Loucy (cell line): Measurements from ENCODE around the gene CEP170.

Source experiments
- H2AFZ ChIP-seq: fragments of 200-600 bp; sonication (generic); 2 replicates; pipeline ENCODE4 v1.6.0; 2016; ENCODE audit warnings: antibody characterized with exemption, mild to moderate bottlenecking, low read length, moderate library complexity
- H3F3A ChIP-seq: fragments of 200-600 bp; 2 replicates; pipeline ENCODE4 v1.6.0; 2016; ENCODE audit warnings: antibody characterized with exemption, low read depth, mild to moderate bottlenecking
- H3K27me3 ChIP-seq: fragments of 200-600 bp; sonication (generic); 2 replicates; pipeline ENCODE4 v1.6.1; 2014; ENCODE audit warnings: low read length, mild to moderate bottlenecking; ENCODE audit not compliant: insufficient read depth, poor library complexity, severe bottlenecking
- H3K36me3 ChIP-seq: fragments of 200-600 bp; sonication (generic); 2 replicates; pipeline ENCODE4 v1.6.1; 2016; ENCODE audit warnings: low read length; ENCODE audit not compliant: insufficient read depth
- H3K4me1 ChIP-seq: fragments of 200-600 bp; sonication (generic); 2 replicates; pipeline ENCODE4 v1.5.1; 2014; ENCODE audit warnings: low read length, mild to moderate bottlenecking; ENCODE audit not compliant: insufficient read depth, poor library complexity, severe bottlenecking
- H3K4me2 ChIP-seq: fragments of 200-600 bp; sonication (generic); 2 replicates; pipeline ENCODE4 v1.6.0; 2014; ENCODE audit warnings: antibody characterized with exemption, low read length, low read depth, mild to moderate bottlenecking; ENCODE audit not compliant: poor library complexity, severe bottlenecking
- H3K4me3 ChIP-seq: fragments of 200-600 bp; sonication (generic); 2 replicates; pipeline ENCODE4 v1.5.1; 2014; ENCODE audit warnings: low read length, mild to moderate bottlenecking, mixed read lengths; ENCODE audit not compliant: poor library complexity, severe bottlenecking
- H3K79me2 ChIP-seq: fragments of 200-600 bp; sonication (generic); 2 replicates; pipeline ENCODE4 v1.6.1; 2014; ENCODE audit warnings: low read length; ENCODE audit not compliant: insufficient read depth
- H3K9ac ChIP-seq: fragments of 200-600 bp; sonication (generic); 2 replicates; pipeline ENCODE4 v1.6.0; 2014; ENCODE audit warnings: mild to moderate bottlenecking, low read depth, low read length, moderate library complexity; ENCODE audit not compliant: poor library complexity, severe bottlenecking
- H3K9me2 ChIP-seq: fragments of 200-600 bp; sonication (generic); replicated peaks from 2 replicates; pipeline ENCODE4 v1.6.1; 2016; ENCODE audit warnings: low read depth, low read length, mixed read lengths
- H3K9me3 ChIP-seq: fragments of 200-600 bp; sonication (generic); 2 replicates; pipeline ENCODE4 v1.6.1; 2014; ENCODE audit warnings: mild to moderate bottlenecking, antibody characterized with exemption, low read length, low read depth; ENCODE audit not compliant: insufficient read depth
- H4K20me1 ChIP-seq: fragments of 200-600 bp; sonication (generic); 2 replicates; pipeline ENCODE4 v1.6.0; 2014; ENCODE audit warnings: antibody characterized with exemption, low read length, mild to moderate bottlenecking; ENCODE audit not compliant: insufficient read depth, poor library complexity, severe bottlenecking
- CTCF ChIP-seq: fragments of 200-600 bp; sonication (generic); conservative IDR thresholded peaks from 2 replicates; pipeline ENCODE4 v1.5.1; 2014; ENCODE audit warnings: mild to moderate bottlenecking, antibody characterized with exemption, low read length
- EZH2phosphoT487 ChIP-seq: fragments of 200-600 bp; IDR thresholded peaks from 2 replicates; pipeline ENCODE4 v1.6.1; 2018; ENCODE audit warnings: antibody characterized with exemption, mild to moderate bottlenecking, moderate library complexity, borderline replicate concordance

The CEP170 gene

GRCh38 chr1:243267914-243268653 lies 13.0 kb upstream of the CEP170 start:
- Histone ChIP-seq H3K9me2 (no peaks in the 10 kb centered on the region), H3K79me2 (peaks cover 10% of the 10 kb centered on the region; the same call in 1 of the 2 replicates), H3K4me3 (no peak overlapping the region), H4K20me1 (no peaks in the 10 kb centered on the region), H3K27me3 (no peaks in the 10 kb centered on the region), H3K4me2 (no peak overlapping the region), H3F3A (no peaks in the 10 kb centered on the region), H2AFZ (no peak overlapping the region), H3K9ac (no peak overlapping the region), H3K36me3 (peaks cover 4% of the 10 kb centered on the region; the same call in 1 of the 2 replicates), H3K9me3 (no peaks in the 10 kb centered on the region), H3K4me1 (peaks cover 28% of the 10 kb centered on the region)
- TF ChIP-seq CTCF, result no peak
- TF ChIP-seq EZH2phosphoT487, result no peak

- Histone ChIP-seq H3K4me3 (no peak overlapping the region), H2AFZ (no peak overlapping the region), H3K4me1 (peaks cover 34% of the 10 kb centered on the region), H3K4me2 (no peak overlapping the region), H3K9ac (no peak overlapping the region), H3K27me3 (no peaks in the 10 kb centered on the region), H3K9me3 (no peaks in the 10 kb centered on the region), H3K9me2 (no peaks in the 10 kb centered on the region), H3K36me3 (peaks cover 4% of the 10 kb centered on the region; the same call in 1 of the 2 replicates), H4K20me1 (no peaks in the 10 kb centered on the region), H3F3A (no peaks in the 10 kb centered on the region), H3K79me2 (peaks cover 15% of the 10 kb centered on the region; the same call in 1 of the 2 replicates)
- TF ChIP-seq EZH2phosphoT487 (no peak), CTCF (no peak)
Measured at GRCh38 chr1:243267471-243267880, 12.4 kb upstream of the CEP170 start.

GRCh38 chr1:243266231-243266630 lies 11.2 kb upstream of the CEP170 start:
- Histone ChIP-seq H3K4me1 (peaks cover 38% of the 10 kb centered on the region), H2AFZ (no peak overlapping the region), H3K4me2 (no peak overlapping the region), H3K27me3 (no peaks in the 10 kb centered on the region), H3K9me3 (no peaks in the 10 kb centered on the region), H3K4me3 (no peak overlapping the region), H3F3A (no peaks in the 10 kb centered on the region), H3K36me3 (peaks cover 4% of the 10 kb centered on the region; the same call in 1 of the 2 replicates), H3K9me2 (no peaks in the 10 kb centered on the region), H3K79me2 (peaks cover 17% of the 10 kb centered on the region; the same call in 1 of the 2 replicates), H4K20me1 (no peaks in the 10 kb centered on the region), H3K9ac (no peak overlapping the region)
- TF ChIP-seq EZH2phosphoT487, result no peak
- no peak for TF ChIP-seq CTCF
